GM12878 (cell line): ENCODE data around the gene ANTXR1. TPM values are rescaled to one million over a fixed set of nuclear protein-coding genes. Genes with fewer than 3 reads are reported as not detected.

Experiments used
- ATAC-seq: fragments of 200-7000 bp; cut with Tn5 transposase; 3 replicates; pipeline ENCODE4 v1.9.1; 2020; ENCODE audit warnings: mild to moderate bottlenecking, moderate library complexity
- BruUV-seq: library from RNA; stranded (reverse); fragments of 400-500 nt; replicated peaks from 2 replicates; lab custom pipeline; 2021; lab: Mats Ljungman, UMichigan
- CTCF ChIA-PET: fragments of 300-600 bp; sonication (Branson Sonifier 250); formaldehyde crosslinking; extraction: SDS; loops from one replicate; lab custom pipeline; 2021; ENCODE audit warnings: inconsistent platforms; lab: Yijun Ruan, JAX
- POLR2A ChIA-PET: fragments of 350-600 bp; formaldehyde crosslinking; extraction: SDS; loops from one replicate; lab custom pipeline; 2021; ENCODE audit warnings: inconsistent platforms; lab: Charles Lee
- RAD21 ChIA-PET: fragments of 300-600 bp; sonication (Branson Sonifier 250); formaldehyde crosslinking; loops from one replicate; lab custom pipeline; 2023; ENCODE audit warnings: antibody characterized with exemption; ENCODE audit not compliant: unreplicated experiment; lab: Charles Lee
- SMC1A ChIA-PET: fragments of 300-600 bp; sonication (Branson Sonifier 250); formaldehyde crosslinking; loops from one replicate; lab custom pipeline; 2023; ENCODE audit not compliant: unreplicated experiment, uncharacterized antibody; lab: Charles Lee
- DNase-seq: peaks from one replicate; pipeline ENCODE4 v3.0.0-alpha.2; 2011; ENCODE audit warnings: low read depth, low spot score
- FAIRE-seq: peaks from 3 replicates; lab custom pipeline; 2011; peaks lifted over from hg19 to GRCh38; lab: Jason Lieb, UNC
- H2AFZ ChIP-seq: 2 replicates; pipeline ENCODE4 v1.6.0; 2011; ENCODE audit warnings: low read depth, low read length, control low read depth; ENCODE audit not compliant: control insufficient read depth
- H3K27ac ChIP-seq: 2 replicates; pipeline ENCODE4 v1.5.1; 2011; ENCODE audit warnings: control low read depth; ENCODE audit not compliant: control insufficient read depth, insufficient read depth
- H3K27me3 ChIP-seq, 2 experiments: replicated peaks in 1 of 2; 2 replicates each; pipeline versions ENCODE4 v1.6.0 to v1.6.1; 2011; ENCODE audit warnings: low read length in 1 of 2; ENCODE audit not compliant: control insufficient read depth in 2 of 2, insufficient read depth in 2 of 2
- H3K36me3 ChIP-seq, 2 experiments: 2 replicates each; pipeline ENCODE4 v1.5.1; 2011; ENCODE audit warnings: low read length in 1 of 2; ENCODE audit not compliant: control insufficient read depth in 2 of 2, insufficient read depth in 2 of 2
- H3K4me1 ChIP-seq: 2 replicates; pipeline ENCODE4 v1.6.1; 2011; ENCODE audit warnings: mild to moderate bottlenecking, low read length, moderate library complexity, mixed read lengths; ENCODE audit not compliant: control insufficient read depth, insufficient read depth
- H3K4me2 ChIP-seq: 2 replicates; pipeline ENCODE4 v1.6.0; 2011; ENCODE audit warnings: control low read depth; ENCODE audit not compliant: control insufficient read depth, insufficient read depth
- H3K4me3 ChIP-seq: fragments of 200-600 bp; sonication (generic); 2 replicates; pipeline ENCODE4 v1.5.1; 2016
- H3K79me2 ChIP-seq: 2 replicates; pipeline ENCODE4 v1.6.0; 2011; ENCODE audit warnings: low read length; ENCODE audit not compliant: control insufficient read depth, insufficient read depth
- H3K9ac ChIP-seq: 2 replicates; pipeline ENCODE4 v1.8.0; 2011; ENCODE audit warnings: low read length, control low read depth, mixed read lengths; ENCODE audit not compliant: control insufficient read depth, insufficient read depth
- H3K9me3 ChIP-seq: replicated peaks from 3 replicates; pipeline ENCODE4 v1.5.1; 2011; ENCODE audit warnings: mild to moderate bottlenecking, low read length; ENCODE audit not compliant: control insufficient read depth, insufficient read depth
- H4K20me1 ChIP-seq: 2 replicates; pipeline ENCODE4 v1.6.0; 2011; ENCODE audit not compliant: control insufficient read depth, insufficient read depth
- BCL11A ChIP-seq: IDR thresholded peaks from 2 replicates; pipeline ENCODE4 v1.6.1; 2011; ENCODE audit warnings: low read depth, low read length
- CBFB ChIP-seq: IDR thresholded peaks from 2 replicates; pipeline ENCODE4 v1.6.1; 2016; ENCODE audit warnings: antibody characterized with exemption, low read depth
- GATAD2B ChIP-seq: fragments of 450-650 bp; conservative IDR thresholded peaks from 2 replicates; pipeline ENCODE4 v1.6.1; 2017; ENCODE audit warnings: low read depth, mild to moderate bottlenecking, moderate library complexity
- IKZF1 ChIP-seq: fragments of 450-650 bp; conservative IDR thresholded peaks from 2 replicates; pipeline ENCODE4 v1.6.1; 2017; ENCODE audit warnings: antibody characterized with exemption, mild to moderate bottlenecking
- NFIC ChIP-seq: IDR thresholded peaks from 2 replicates; pipeline ENCODE4 v1.6.1; 2012; ENCODE audit warnings: low read depth, mild to moderate bottlenecking, inconsistent platforms, low read length, moderate library complexity
- POLR2AphosphoS2 ChIP-seq: IDR thresholded peaks from 2 replicates; pipeline ENCODE4 v1.6.1; 2011; ENCODE audit warnings: low read depth, mild to moderate bottlenecking, low read length, improper control_type of control experiment, moderate library complexity
- RCOR1 ChIP-seq: conservative IDR thresholded peaks from 2 replicates; pipeline ENCODE4 v1.6.1; 2012; ENCODE audit warnings: low read depth, low read length, improper control_type of control experiment
- YBX1 ChIP-seq: fragments of 450-650 bp; IDR thresholded peaks from 2 replicates; pipeline ENCODE4 v1.6.1; 2016; ENCODE audit warnings: antibody characterized with exemption
- ZNF207 ChIP-seq: fragments of 450-650 bp; IDR thresholded peaks from 2 replicates; pipeline ENCODE4 v1.6.1; 2014; ENCODE audit warnings: antibody characterized with exemption, mild to moderate bottlenecking, borderline replicate concordance
- ZNF274 ChIP-seq: IDR thresholded peaks from one replicate; pipeline ENCODE4 v1.8.0; 2011; ENCODE audit not compliant: insufficient read length, insufficient read depth
- ZNF384 ChIP-seq: IDR thresholded peaks from 2 replicates; pipeline ENCODE4 v1.6.1; 2012; ENCODE audit warnings: low read depth, mild to moderate bottlenecking, low read length, improper control_type of control experiment, borderline replicate concordance
- in situ Hi-C: fragments of 300-500 bp; cut with MboI; formaldehyde crosslinking; loops from 9 replicates; pipeline ENCODE4 v1.14.3; 2018; ENCODE audit warnings: mixed read lengths
- intact Hi-C: fragments of 100-400 bp; cut with micrococcal nuclease; formaldehyde crosslinking; loops from one replicate; pipeline ENCODE4 v1.14.2; 2022; ENCODE audit not compliant: unreplicated experiment
- polyA plus RNA-seq, 11 experiments: library from polyadenylated mRNA; depleted of rRNA in 4 of 11; unstranded in 6 of 11; stranded (reverse) in 5 of 11; fragments of >200 nt; fragmentation: Nextera tagmentation in 4 of 11; fragmentation: Illumina TruSeq in 1 of 11; extraction: Ambion mirVana in 4 of 11; extraction: Trizol in 1 of 11; gene quantifications; 1 replicate in 1 of 11; 2 replicates in 10 of 11; pipeline versions ENCODE4 v1.2.1 to v1.2.3, GENCODE V29; 2011 to 2016; ENCODE audit warnings: inconsistent platforms in 2 of 11, missing spikeins in 2 of 11, low read depth in 1 of 11
- total RNA-seq, 4 experiments: library from RNA; depleted of rRNA in 3 of 4; stranded (reverse); fragments of >200 nt in 3 of 4; fragmentation: Illumina TruSeq in 1 of 4; extraction: Trizol in 1 of 4; gene quantifications; 2 replicates each; pipeline versions ENCODE4 v1.2.1 to v1.2.3, GENCODE V29; 2013 to 2021
- TF ChIP-seq, protein P1 (sequence below): fragments of 450-650 bp; IDR thresholded peaks from 2 replicates; pipeline ENCODE4 v1.6.1; 2018; ENCODE audit warnings: borderline replicate concordance, mild to moderate bottlenecking; ENCODE audit not compliant: partially characterized antibody
- TF ChIP-seq, protein P2 (sequence below): fragments of 450-650 bp; IDR thresholded peaks from 2 replicates; pipeline ENCODE4 v1.6.1; 2016; ENCODE audit warnings: mild to moderate bottlenecking, moderate library complexity, borderline replicate concordance
- TF ChIP-seq, protein P3 (sequence below): fragments of 450-650 bp; IDR thresholded peaks from 2 replicates; pipeline ENCODE4 v1.6.1; 2016; ENCODE audit warnings: mild to moderate bottlenecking

Gene ANTXR1
- total and polyA plus RNA-seq, 10 of the 15 experiments (the other 5 are each of a cell fraction or from before 2014, with no cell fraction given) = 0.09 to 0.26 TPM; not detected in 8

DNA sequence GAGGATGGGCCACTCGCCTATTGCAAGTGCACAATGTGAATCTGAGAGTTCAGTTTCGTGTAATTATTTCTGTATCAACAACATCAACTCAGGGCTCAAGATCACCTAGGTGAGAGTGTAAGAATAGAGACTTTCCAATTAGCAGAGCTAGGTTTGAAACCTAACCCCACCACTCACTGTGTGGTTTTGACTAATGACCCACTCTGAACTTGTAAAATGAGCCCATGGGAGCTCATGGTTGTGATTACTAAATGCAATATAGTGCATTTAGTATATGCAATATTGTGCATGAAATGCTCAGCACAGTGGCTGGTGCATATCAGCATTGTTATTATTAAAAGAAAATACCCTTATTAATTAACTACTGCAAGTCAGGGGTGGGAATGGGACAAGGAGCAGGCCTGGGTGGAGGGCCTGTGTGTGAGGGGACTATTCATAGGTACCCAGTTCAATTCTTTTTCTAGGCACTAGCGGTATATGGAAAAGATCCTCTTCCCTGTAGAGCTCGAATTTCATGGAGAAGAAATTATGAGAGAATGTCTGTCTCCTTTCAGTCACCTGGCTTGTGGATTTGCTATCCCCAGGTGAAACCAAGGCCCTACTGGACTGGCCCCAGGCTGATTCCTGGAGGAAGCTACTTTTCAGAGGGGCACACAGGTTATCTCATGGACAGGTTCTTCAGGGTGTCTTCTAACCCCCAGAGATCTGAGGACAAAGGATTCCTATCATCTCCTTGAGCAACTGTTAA is 204.5 kb downstream of the ANTXR1 start (continued):
- TF ChIP-seq POLR2AphosphoS2 (no peak), ZNF207 (no peak), NFIC (no peak), RCOR1 (no peak), BCL11A (no peak), IKZF1 (no peak), GATAD2B (no peak)
- TF ChIP-seq, protein P1, sequence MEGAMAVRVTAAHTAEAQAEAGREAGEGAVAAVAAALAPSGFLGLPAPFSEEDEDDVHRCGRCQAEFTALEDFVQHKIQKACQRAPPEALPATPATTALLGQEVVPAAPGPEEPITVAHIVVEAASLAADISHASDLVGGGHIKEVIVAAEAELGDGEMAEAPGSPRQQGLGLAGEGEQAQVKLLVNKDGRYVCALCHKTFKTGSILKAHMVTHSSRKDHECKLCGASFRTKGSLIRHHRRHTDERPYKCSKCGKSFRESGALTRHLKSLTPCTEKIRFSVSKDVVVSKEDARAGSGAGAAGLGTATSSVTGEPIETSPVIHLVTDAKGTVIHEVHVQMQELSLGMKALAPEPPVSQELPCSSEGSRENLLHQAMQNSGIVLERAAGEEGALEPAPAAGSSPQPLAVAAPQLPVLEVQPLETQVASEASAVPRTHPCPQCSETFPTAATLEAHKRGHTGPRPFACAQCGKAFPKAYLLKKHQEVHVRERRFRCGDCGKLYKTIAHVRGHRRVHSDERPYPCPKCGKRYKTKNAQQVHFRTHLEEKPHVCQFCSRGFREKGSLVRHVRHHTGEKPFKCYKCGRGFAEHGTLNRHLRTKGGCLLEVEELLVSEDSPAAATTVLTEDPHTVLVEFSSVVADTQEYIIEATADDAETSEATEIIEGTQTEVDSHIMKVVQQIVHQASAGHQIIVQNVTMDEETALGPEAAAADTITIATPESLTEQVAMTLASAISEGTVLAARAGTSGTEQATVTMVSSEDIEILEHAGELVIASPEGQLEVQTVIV = no peak

DNA sequence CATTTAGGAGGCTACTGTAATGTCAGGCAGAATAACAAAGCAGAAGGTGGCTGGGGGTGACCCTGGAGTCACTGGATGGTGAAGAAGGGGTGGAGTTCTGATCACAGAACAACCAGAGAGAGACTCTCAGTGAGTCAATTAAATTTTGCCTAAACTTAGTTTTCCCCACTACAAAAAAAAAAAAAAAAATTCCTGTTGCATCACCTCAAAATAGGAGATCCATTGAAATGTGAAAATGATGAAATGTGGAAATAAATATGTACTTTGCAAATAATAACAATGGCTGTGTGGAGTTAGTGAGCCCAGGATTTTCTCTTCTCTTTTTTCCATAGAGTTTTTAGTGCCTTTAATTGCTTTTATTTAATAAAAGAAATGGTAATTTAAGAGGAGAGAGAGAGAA is 208.5 kb downstream of the ANTXR1 start:
- H2AFZ ChIP-seq = no peak overlapping the region
- DNase-seq (no peak), ATAC-seq (no peak), FAIRE-seq (no peak)
- H3K4me3 ChIP-seq = no peak overlapping the region
- H3K27ac ChIP-seq = no peak overlapping the region
- H3K9me3 ChIP-seq = no peaks in the 10 kb centered on the region
- H3K79me2 ChIP-seq = no peaks in the 10 kb centered on the region
- BruUV-seq = no TSS peak
- RAD21 ChIA-PET = no interaction called here
- intact Hi-C loops (no loop called here), in situ Hi-C loops (no loop called here)
- SMC1A ChIA-PET = no interaction called here
- no peaks in the 10 kb centered on the region for H3K36me3 ChIP-seq
- CTCF ChIA-PET = no interaction called here
- no peaks in the 10 kb centered on the region for H3K4me1 ChIP-seq
- H4K20me1 ChIP-seq = no peaks in the 10 kb centered on the region; the same call in 1 of the 2 replicates
- H3K9ac ChIP-seq = no peak overlapping the region
- H3K4me2 ChIP-seq = no peak overlapping the region
- POLR2A ChIA-PET = no interaction called here
- peaks cover 1 to 7% of the 10 kb centered on the region in 2 experiments; a peak in 3 of 4 replicates for H3K27me3 ChIP-seq
- TF ChIP-seq CBFB (no peak), ZNF384 (no peak), ZNF274 (no peak), ZNF207 (no peak), YBX1 (no peak)
- TF ChIP-seq, protein P2, sequence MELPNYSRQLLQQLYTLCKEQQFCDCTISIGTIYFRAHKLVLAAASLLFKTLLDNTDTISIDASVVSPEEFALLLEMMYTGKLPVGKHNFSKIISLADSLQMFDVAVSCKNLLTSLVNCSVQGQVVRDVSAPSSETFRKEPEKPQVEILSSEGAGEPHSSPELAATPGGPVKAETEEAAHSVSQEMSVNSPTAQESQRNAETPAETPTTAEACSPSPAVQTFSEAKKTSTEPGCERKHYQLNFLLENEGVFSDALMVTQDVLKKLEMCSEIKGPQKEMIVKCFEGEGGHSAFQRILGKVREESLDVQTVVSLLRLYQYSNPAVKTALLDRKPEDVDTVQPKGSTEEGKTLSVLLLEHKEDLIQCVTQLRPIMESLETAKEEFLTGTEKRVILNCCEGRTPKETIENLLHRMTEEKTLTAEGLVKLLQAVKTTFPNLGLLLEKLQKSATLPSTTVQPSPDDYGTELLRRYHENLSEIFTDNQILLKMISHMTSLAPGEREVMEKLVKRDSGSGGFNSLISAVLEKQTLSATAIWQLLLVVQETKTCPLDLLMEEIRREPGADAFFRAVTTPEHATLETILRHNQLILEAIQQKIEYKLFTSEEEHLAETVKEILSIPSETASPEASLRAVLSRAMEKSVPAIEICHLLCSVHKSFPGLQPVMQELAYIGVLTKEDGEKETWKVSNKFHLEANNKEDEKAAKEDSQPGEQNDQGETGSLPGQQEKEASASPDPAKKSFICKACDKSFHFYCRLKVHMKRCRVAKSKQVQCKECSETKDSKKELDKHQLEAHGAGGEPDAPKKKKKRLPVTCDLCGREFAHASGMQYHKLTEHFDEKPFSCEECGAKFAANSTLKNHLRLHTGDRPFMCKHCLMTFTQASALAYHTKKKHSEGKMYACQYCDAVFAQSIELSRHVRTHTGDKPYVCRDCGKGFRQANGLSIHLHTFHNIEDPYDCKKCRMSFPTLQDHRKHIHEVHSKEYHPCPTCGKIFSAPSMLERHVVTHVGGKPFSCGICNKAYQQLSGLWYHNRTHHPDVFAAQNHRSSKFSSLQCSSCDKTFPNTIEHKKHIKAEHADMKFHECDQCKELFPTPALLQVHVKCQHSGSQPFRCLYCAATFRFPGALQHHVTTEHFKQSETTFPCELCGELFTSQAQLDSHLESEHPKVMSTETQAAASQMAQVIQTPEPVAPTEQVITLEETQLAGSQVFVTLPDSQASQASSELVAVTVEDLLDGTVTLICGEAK = no peak
- TF ChIP-seq, protein P3, sequence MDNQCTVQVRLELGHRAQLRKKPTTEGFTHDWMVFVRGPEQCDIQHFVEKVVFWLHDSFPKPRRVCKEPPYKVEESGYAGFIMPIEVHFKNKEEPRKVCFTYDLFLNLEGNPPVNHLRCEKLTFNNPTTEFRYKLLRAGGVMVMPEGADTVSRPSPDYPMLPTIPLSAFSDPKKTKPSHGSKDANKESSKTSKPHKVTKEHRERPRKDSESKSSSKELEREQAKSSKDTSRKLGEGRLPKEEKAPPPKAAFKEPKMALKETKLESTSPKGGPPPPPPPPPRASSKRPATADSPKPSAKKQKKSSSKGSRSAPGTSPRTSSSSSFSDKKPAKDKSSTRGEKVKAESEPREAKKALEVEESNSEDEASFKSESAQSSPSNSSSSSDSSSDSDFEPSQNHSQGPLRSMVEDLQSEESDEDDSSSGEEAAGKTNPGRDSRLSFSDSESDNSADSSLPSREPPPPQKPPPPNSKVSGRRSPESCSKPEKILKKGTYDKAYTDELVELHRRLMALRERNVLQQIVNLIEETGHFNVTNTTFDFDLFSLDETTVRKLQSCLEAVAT = no peak
